Stimulated activated CD4-positive, alpha-beta T cell treated with anti-CD3 and anti-CD28 coated beads, TNF-alpha, amount 100 ng/mL, for 24 hours (primary cell): ENCODE results near the gene COL23A1.

ENCODE experiments used
- DNase-seq, 3 experiments: peaks; one replicate each; pipeline ENCODE4 v3.0.0-alpha.2; 2020; ENCODE audit warnings: low read depth in 3 of 3

COL23A1 gene

GRCh38 chr5:178554311-178554710 lies 35.9 kb downstream of the COL23A1 start:
- DNase-seq: no peak

GRCh38 chr5:178553517-178553916 lies 36.7 kb downstream of the COL23A1 start:
- DNase-seq: no peak

GRCh38 chr5:178551468-178551867 lies 38.7 kb downstream of the COL23A1 start:
- DNase-seq: no peak

- DNase-seq: no peak
Observed at GRCh38 chr5:178551059-178551458, 39.1 kb downstream of the COL23A1 start.

GRCh38 chr5:178548746-178549145 lies 41.4 kb downstream of the COL23A1 start:
- no peak for DNase-seq

GRCh38 chr5:178547753-178548415 lies 42.3 kb downstream of the COL23A1 start:
- DNase-seq: no peak

GRCh38 chr5:178547052-178547666 lies 43.0 kb downstream of the COL23A1 start:
- DNase-seq: no peak

- DNase-seq: no peak
Observed at GRCh38 chr5:178546675-178547033, 43.5 kb downstream of the COL23A1 start.

- DNase-seq: no peak
Observed at GRCh38 chr5:178545941-178546674, 44.1 kb downstream of the COL23A1 start.

- no peak for DNase-seq
Observed at GRCh38 chr5:178545176-178545575, 45.0 kb downstream of the COL23A1 start.

- no peak for DNase-seq
Observed at GRCh38 chr5:178544166-178544834, 45.9 kb downstream of the COL23A1 start.

GRCh38 chr5:178542455-178542854 lies 47.7 kb downstream of the COL23A1 start:
- DNase-seq: no peak

- DNase-seq: no peak
Observed at GRCh38 chr5:178540526-178540925, 49.7 kb downstream of the COL23A1 start.

GRCh38 chr5:178538741-178539229 lies 51.4 kb downstream of the COL23A1 start:
- no peak for DNase-seq

- DNase-seq: no peak
Observed at GRCh38 chr5:178537467-178538371, 52.5 kb downstream of the COL23A1 start.

- no peak for DNase-seq
Observed at GRCh38 chr5:178536541-178537466, 53.4 kb downstream of the COL23A1 start.

GRCh38 chr5:178535299-178536175 lies 54.7 kb downstream of the COL23A1 start:
- no peak for DNase-seq

GRCh38 chr5:178533136-178533535 lies 57.1 kb downstream of the COL23A1 start:
- no peak for DNase-seq

- DNase-seq: no peak
Observed at GRCh38 chr5:178532666-178533065, 57.5 kb downstream of the COL23A1 start.
